ENCODE measurements around the gene CTDP1.
"Not testable (repeated sequence)": the region's sequence is repeated elsewhere in the genome, so short reads cannot be mapped to it uniquely, and the experiment has no call there.

The CTDP1 gene

GRCh38 chr18:79706006-79706405 lies 26.4 kb downstream of the CTDP1 start:
- no peak for DNase-seq

DNA sequence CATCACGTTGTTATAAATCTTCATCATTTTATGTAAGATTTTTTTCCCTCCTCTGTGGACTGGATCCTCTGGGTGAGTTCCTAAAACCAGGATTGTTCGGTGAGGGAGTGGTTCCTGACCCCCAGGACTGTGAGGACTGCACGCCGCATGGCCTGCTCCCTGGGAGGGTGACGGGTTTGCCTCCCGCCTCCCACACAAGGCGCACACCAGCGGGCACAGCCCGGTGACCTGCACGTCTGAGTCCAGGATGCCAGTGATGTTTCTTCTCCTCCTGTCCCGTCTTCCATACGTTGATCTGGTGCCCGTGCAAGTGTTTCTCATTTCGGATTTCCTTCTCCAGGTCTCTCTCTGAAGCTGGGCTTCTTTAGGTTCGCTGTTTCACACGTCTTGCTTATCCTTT lies 27.1 kb downstream of the CTDP1 start:
- no peak for DNase-seq

GRCh38 chr18:79707239-79707638 lies 27.6 kb downstream of the CTDP1 start:
- no peak for DNase-seq

GRCh38 chr18:79707671-79708070 lies 28.1 kb downstream of the CTDP1 start:
- no peak for DNase-seq

- no peak for DNase-seq
These were observed 28.8 kb downstream of the CTDP1 start for GRCh38 chr18:79708412-79708811.

GRCh38 chr18:79712206-79712857 lies 32.7 kb downstream of the CTDP1 start:
- no peak for DNase-seq

DNA sequence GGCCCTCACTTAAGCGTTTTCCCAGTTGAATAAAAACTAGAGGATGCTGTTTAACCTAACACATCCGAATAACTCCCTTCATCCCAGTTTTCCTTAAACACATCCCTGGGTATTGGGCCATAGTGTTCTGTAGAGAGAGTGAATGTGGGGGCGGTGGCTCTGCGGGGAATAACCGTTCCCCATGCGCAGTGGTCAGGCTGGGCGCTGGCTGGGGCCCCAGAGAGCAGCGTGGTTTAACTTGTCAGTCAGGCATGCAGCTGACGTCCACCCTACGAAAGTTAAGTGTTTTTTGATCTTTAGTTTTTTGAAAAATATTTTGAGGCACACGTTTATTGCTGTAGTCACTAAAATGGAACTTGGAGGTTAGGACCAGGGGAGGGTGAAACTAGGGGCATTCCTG lies 33.7 kb downstream of the CTDP1 start:
- no peak for DNase-seq

- no peak for DNase-seq
These were observed 35.1 kb downstream of the CTDP1 start for GRCh38 chr18:79714531-79715240.

DNA sequence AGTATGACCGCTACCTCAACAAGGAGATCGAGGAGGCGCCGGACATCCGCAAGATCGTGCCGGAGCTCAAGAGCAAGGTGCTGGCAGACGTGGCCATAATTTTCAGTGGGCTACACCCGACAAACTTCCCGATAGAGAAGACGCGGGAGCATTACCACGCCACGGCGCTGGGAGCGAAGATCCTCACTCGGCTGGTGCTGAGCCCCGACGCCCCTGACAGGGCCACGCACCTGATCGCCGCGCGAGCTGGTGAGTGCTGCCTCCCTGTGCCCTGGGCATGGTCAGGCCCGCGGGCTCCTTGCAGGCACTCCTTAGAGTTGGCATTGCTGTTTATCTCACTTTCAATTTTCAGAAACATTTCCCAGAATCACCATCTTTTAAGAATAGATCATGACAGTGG lies 35.7 kb downstream of the CTDP1 start:
- no peak for DNase-seq

- no peak for DNase-seq
These were observed 37.5 kb downstream of the CTDP1 start for GRCh38 chr18:79717059-79717458.

DNA sequence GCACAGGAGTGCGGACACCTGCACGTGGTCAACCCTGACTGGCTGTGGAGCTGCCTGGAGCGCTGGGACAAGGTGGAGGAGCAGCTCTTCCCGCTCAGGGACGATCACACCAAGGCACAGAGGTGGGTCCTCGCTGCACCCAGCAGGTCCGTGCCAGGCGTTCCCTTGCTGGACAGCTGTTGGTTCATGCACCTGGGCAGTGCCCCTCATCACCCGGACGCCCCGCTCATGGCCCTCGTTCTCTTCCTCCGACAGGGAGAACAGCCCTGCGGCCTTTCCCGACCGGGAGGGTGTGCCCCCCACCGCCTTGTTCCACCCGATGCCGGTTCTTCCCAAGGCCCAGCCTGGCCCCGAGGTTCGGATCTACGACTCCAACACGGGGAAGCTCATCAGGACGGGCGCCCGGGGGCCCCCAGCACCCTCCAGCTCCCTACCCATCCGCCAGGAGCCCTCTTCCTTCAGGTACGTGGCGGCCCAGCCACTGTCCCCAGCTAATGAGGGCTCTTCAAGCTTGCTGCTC lies 38.0 kb downstream of the CTDP1 start:
- no peak for DNase-seq

DNA sequence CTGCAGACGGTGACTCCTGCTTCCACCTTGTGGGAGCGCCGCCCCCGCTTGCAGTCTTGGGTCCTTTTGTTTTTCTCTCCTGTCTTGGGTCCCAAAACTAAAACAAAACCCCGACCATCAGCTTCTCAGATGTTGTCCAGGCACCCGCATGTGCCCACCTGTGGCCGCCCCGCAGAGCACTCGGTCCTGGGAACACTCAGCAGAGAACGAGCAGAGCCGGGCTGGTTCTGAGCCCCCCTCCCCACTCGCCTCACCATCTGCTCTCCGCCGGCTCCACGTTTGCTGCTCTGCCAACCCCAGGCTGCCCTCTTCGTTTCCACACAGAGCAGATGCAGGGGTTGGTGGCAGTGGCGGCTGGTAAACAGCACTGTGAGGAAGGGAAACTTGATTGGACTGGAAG lies 38.5 kb downstream of the CTDP1 start:
- no peak for DNase-seq

DNA sequence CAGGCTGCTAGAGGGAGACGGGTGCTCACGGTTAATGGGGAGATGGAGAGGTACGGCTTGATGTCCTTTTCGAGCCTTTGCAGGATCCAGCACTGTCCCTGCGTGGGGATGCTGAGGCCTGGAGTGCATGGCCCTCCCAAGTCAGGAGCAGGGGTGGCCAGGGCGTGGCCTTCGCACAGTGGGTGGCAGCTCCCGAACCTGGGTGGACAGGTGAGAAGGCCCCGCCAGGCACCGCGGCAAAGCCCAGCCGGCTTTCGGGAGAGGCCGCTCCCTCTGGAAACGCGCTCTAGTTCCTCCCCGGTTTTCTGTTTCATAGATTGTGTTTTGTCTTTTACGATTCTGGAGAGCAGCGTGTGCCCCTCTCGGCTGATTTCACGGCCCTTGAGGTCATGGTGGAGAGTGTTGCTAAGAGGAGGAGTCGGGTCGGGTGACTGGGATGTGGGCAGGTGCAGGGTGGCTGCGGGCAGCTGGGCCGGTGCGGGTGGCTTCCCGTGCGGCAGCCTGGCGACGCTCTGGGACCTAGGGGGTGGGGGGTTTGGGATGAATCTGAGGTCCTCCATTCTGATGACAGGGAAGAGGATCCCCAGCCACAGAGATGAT lies 39.4 kb downstream of the CTDP1 start:
- DNase-seq, result no peak

DNA sequence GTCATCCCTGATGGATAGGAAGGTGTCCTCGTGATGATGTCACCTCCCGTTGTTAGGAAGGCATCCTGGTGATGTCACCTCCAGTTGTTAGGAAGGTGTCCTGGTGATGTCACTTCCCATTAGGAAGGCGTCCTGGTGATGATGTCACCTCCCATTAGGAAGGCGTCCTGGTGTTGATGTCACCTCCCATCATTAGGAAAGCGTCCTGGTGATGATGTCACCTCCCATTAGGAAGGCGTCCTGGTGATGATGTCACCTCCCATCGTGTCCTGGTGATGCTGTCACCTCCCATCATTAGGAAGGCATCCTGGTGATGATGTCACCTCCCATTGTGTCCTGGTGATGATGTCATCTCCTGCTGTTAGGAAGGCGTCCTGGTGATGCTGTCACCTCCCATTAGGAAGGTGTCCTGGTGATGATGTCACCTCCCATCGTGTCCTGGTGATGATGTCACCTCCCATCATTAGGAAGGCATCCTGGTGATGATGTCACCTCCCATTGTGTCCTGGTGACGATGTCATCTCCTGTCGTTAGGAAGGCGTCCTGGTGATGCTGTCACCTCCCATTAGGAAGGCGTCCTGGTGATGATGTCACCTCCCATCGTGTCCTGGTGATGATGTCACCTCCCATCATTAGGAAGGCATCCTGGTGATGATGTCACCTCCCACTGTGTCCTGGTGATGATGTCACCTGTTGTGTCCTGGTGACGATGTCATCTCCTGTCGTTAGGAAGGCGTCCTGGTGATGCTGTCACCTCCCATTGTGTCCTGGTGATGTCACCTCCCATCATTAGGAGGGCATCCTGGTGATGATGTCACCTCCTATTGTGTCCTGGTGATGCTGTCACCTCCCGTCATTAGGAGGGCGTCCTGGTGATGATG lies 40.1 kb downstream of the CTDP1 start:
- not testable (repeated sequence) for DNase-seq

- DNase-seq, result no peak
These were observed 40.7 kb downstream of the CTDP1 start for GRCh38 chr18:79720359-79720733.

GRCh38 chr18:79723036-79723435 lies 43.4 kb downstream of the CTDP1 start:
- DNase-seq, result no peak

- DNase-seq, result no peak
These were observed 44.0 kb downstream of the CTDP1 start for GRCh38 chr18:79723628-79724027.

DNA sequence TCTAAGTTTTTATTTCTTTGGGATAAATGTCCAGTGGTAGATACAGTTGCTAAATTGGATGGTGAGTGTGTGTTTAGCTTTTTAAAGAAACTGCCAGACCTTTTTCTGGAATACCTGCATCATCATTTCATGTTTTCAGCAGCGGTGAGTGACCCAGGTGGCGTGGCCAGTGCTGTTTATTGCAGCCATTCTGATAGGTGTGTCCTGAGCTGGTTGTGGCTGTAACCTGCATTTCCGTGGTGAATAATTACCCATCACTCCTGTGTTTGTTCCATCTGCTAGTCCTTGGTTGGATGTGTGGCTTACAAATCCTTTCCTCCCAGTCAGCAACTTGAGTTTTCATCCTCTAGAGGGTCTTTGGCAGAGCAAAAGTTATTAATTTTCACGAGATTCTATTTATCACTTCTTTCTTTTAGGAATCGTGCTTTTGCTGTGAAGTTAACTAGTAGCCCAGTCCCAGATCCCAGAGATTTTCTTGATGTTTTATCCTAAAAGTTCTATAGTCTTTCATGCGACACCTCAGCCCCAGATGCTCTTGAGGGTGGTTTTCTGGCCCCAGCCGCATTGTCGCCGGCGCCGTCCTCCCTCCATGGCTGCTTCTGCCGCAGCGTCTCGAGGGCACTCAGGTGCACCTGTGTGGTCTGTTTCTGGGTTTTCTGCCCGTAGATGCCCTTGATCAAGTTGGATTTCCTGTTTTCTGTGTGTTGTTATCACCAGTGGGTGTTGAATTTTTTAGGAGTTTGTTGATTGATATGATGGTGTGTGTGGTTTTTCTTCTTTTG lies 44.9 kb downstream of the CTDP1 start:
- no peak for DNase-seq

DNA sequence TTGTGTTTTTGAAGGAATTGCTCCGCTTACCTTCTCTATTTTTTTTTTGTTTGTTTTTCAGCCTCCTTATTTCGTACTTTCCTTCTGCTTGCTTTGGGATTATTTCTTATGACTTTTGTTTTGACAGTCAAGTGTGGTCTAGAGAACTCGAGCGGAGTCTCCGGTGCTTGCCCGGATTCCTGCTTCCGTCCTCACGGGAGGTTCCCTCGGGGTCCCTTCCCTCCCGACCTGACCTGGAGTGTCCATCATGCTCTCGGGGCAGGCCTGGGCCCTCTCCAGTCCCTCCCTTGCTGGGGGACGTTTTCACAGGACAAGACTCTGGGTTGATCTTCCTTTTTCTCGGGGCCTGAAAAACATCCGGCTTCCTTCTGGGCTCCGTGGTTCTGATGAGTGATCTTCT lies 45.9 kb downstream of the CTDP1 start:
- DNase-seq, result no peak

DNA sequence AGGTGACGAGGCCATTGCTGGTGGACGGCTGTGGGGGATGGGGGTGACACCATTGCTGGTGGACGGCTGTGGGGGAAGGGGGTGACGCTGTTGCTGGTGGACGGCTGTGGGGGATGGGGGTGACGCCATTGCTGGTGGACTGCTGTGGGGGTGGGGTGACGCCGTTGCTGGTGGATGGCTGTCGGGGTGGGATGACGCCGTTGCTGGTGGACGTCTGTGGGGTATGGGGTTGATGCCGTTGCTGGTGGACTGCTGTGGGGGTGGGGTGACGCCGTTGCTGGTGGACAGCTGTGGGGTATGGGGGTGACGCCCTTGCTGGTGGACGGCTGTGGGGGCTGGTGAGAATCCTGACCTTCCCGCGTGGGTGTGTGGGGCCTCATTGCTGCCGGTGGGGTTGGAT lies 47.1 kb downstream of the CTDP1 start:
- DNase-seq, result no peak

DNA sequence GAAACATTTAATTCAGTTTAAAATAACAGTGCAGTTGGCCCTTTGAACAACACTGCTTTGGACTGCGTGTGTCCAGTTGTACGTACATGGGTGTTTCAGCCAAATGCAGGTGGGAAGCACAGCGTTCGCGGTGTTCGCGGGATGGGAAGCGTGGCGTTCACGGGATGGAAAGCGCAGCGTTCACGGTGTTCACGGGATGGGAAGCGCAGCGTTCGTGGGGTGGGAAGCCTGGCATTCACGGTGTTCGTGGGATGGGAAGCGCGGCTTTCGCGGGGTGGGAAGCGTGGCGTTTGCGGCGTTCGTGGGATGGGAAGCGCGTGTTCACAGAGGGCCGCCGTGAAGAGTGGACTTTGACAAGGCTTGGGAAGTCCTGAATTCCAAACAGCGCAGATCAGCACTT lies 47.6 kb downstream of the CTDP1 start:
- no peak for DNase-seq

DNA sequence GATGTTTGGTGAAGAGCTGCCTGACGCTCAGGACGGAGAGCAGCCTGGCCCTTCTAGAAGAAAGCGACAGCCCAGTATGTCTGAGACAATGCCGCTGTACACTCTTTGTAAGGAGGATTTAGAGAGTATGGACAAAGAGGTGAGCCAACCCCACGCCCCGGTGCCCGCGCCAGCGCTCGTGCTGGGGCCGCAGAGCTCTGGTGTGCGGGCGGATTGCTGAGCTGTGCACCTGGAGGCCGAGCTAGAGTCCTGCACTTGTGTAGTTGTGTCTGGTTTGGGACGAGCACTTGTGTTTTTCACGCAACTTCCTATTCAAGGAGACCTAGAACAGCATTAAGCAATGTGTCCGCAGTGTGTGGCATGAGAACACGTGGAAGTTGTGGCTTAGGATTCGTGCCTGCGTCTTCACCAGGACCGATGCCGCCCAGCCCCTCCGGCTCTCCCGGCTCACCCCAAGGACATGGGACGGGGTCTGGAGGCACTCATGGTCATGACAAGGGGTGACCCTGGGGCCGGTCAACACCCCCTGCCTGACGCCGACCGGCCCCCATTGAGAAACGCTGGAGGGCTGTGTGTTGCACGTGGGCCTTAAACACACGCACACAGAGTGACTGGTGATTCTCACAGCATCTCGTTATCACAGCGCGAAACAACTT lies 49.5 kb downstream of the CTDP1 start:
- no peak for DNase-seq
